Activated CD4-positive, alpha-beta memory T cell treated with anti-CD3 and anti-CD28 coated beads, Interleukin-2, amount 10 ng/mL, durations not matched to agents 7 days and 5 days (primary cell): ENCODE measurements around the gene ZNF584. TPM values are rescaled to one million over a fixed set of nuclear protein-coding genes. Genes with fewer than 3 reads are reported as not detected.

ENCODE experiments used
- CTCF ChIA-PET: fragments of 350-600 bp; sonication (Branson Sonifier 250); formaldehyde crosslinking; loops from one replicate; lab custom pipeline; 2021; ENCODE audit warnings: antibody characterized with exemption, inconsistent platforms; lab: Charles Lee
- POLR2A ChIA-PET: fragments of 350-600 bp; sonication (Branson Sonifier 250); formaldehyde crosslinking; loops from one replicate; lab custom pipeline; 2021; ENCODE audit warnings: antibody characterized with exemption; lab: Charles Lee
- DNase-seq: peaks from one replicate; pipeline ENCODE4 v3.0.0-alpha.2; 2020
- H3K27ac Mint-ChIP-seq: one replicate; pipeline ENCODE4 v1.8.0; 2021; ENCODE audit warnings: mild to moderate bottlenecking, mixed read lengths
- H3K27me3 Mint-ChIP-seq: one replicate; pipeline ENCODE4 v1.8.0; 2021; ENCODE audit warnings: mixed read lengths
- H3K36me3 Mint-ChIP-seq: one replicate; pipeline ENCODE4 v1.8.0; 2021; ENCODE audit warnings: low read depth, mixed read lengths
- H3K4me1 Mint-ChIP-seq: one replicate; pipeline ENCODE4 v1.8.0; 2021; ENCODE audit warnings: mixed read lengths
- H3K4me3 Mint-ChIP-seq: one replicate; pipeline ENCODE4 v1.8.0; 2021; ENCODE audit warnings: mild to moderate bottlenecking, mixed read lengths
- H3K9me3 Mint-ChIP-seq: one replicate; pipeline ENCODE4 v1.8.0; 2021; ENCODE audit warnings: mixed read lengths
- total RNA-seq, 2 experiments: library from RNA; stranded (reverse); gene quantifications; one replicate each; pipeline ENCODE4 v1.2.3, GENCODE V29; 2021

Gene ZNF584
- total RNA-seq, 2 experiments from 2014 or later = 5.2 to 5.5 TPM

GRCh38 chr19:58379246-58379645 lies 29.2 kb upstream of the ZNF584 start:
- CTCF ChIA-PET = interaction anchor here (0.9 to 1.2 kb wide), 2 partner anchors 17 to 135 kb away, joined by 3 to 5 read pairs; partner anchors contain the start of gene ZNF497
- H3K4me3 Mint-ChIP-seq = peak overlapping the region; percentile 84
- POLR2A ChIA-PET = interaction anchor here (0.8 to 1.4 kb wide), 4 partner anchors 9 to 196 kb away, joined by 3 to 6 read pairs (median 4); partner anchors contain the start of genes ZNF274 and ZSCAN22
- no peaks in the 10 kb centered on the region for H3K36me3 Mint-ChIP-seq
- H3K4me1 Mint-ChIP-seq = peaks cover 27% of the 10 kb centered on the region
- no peaks in the 10 kb centered on the region for H3K9me3 Mint-ChIP-seq
- no peaks in the 10 kb centered on the region for H3K27me3 Mint-ChIP-seq
- H3K27ac Mint-ChIP-seq = peak overlapping the region; percentile 84
- no peak for DNase-seq

DNA sequence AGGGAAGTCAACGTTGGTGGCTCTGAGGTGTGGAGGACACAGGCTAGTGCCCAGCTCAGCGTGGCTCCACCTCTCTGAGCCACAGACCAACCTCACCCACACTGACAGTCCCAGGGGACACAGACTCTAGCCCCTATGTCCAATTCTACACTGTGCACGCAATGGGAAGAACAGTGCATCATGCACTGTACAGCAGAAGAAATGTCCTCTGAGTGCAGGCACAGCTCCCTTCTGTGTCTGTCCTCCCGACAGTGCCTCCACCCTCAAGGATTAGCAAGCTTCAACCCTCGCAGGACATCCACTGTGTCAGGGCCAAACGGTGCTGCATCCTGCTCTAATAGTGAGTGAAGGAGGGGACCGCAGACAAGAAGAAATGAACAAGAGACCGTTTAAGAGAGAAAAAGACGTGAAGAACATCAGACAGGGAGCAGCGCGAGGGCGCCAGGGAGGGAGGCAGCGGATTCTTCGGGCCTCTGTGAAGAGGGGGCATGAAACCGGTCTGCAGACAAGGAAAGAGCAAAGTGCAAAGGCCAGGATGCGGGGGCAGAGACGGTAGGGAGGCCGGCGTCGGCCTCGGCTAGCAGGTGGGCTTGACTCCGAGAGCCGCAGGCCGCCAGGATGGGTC lies 28.3 kb upstream of the ZNF584 start:
- ChIA-PET CTCF (interaction anchor here (0.9 to 1.2 kb wide), 2 partner anchors 18 to 134 kb away, joined by 3 to 5 read pairs; partner anchors contain the start of gene ZNF497), POLR2A (interaction anchor here (0.8 to 1.4 kb wide), 6 partner anchors 10 to 197 kb away, joined by 3 to 6 read pairs (median 4); partner anchors contain the start of genes ZNF274, ZNF497, ZNF544 and ZSCAN22)
- Mint-ChIP-seq H3K27ac (peak overlapping the region; percentile 84), H3K36me3 (no peaks in the 10 kb centered on the region), H3K27me3 (no peaks in the 10 kb centered on the region), H3K9me3 (no peaks in the 10 kb centered on the region), H3K4me3 (peak overlapping the region; percentile 84), H3K4me1 (peaks cover 27% of the 10 kb centered on the region)
- DNase-seq = no peak

DNA sequence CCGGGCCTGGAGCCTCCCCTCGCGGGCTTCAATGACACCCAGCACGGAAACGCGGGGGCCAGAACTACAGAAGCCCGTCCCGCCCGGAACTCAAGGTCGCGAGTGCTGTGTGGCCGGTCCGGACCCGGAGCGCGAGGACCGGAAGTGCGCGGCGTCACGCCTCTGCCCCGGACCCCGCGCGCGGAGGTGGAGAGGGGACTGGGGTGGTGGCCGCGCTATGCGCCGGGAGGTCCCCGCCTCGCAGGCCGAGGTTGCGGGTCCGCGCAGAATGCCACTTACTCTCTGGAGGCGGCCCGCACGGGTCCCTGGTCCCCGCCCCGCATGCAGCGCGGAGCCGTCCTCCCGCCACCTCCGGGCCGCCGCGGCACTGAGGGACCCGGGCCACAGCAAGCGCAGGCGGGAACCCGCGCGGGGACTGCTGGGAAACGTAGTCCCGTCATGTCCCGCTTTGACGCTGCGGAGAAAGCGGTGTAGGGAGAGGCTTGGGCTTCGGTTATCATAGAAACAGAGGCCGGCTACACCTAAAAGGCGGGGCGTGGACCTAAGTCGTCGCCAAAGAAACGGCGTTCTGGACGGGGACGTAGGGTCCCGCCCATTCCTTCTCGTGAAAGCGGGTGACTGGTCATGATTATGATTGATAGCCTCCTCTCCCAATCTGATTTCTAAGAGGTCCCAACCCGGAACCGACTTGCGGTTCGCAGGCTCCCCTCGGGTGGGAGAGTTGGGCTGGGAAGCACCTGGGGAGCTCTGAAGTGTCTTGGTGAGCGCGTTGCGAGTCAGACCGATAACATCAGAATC lies 27.6 kb upstream of the ZNF584 start, which contains the start of gene ZNF837:
Gene ZNF837, minus strand, starts transcription at position 369 of the 798 bp plus-strand sequence. CDS start 11,698 bp downstream, outside the sequence.
- Mint-ChIP-seq H3K4me1 (peaks cover 33% of the 10 kb centered on the region), H3K27ac (peak within 1 kb of the TSS; percentile 84), H3K9me3 (no peaks in the 10 kb centered on the region), H3K4me3 (peak within 1 kb of the TSS; percentile 84), H3K36me3 (no peaks in the 10 kb centered on the region), H3K27me3 (no peaks in the 10 kb centered on the region)
- POLR2A ChIA-PET = interaction anchor here (1.0 to 1.4 kb wide), 8 partner anchors 18 to 198 kb away, joined by 3 to 9 read pairs (median 4); partner anchors contain the start of genes ZBTB45, ZNF274, ZNF497 and ZSCAN22
- DNase-seq = peak; percentile 99
- CTCF ChIA-PET = interaction anchor here (0.9 to 1.5 kb wide), 2 partner anchors 133 to 139 kb away, joined by 3 to 4 read pairs; partner anchors contain the start of gene ZBTB45

DNA sequence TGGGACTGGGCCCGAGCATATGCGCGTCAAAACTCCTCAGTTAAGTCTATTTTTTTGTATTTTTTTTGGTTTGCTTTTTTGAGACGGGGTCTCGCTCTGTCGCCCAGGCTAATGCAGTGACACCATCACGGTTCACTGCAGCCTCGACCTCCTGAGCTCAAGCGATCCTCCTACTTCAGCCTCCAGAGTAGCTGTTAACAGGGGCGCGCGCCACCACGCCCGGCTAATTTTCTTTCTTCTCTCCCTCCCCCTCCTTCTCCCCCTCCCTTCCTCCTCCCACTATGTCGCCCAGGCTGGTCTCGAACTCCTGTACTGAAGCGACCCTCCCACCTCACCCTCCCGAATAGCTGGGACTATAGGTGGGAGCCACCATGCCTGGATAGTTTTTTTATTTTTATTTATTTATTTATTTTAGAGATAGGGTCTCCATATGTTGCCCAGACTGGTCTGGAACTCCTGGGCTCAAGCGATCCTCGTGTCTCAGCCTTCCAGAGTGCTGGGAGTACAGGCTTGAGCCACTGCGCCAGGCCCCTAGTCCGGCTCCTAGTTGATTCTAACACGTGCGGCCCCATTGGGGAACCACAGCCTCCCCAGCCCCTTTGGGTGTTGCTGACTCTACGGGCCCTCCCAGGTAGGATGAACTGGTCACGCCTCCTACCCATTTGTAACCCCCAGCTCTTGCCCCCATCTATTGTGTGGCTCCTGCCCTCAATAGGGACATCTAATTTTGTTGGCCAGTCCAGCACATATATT lies 26.8 kb upstream of the ZNF584 start:
- ChIA-PET POLR2A (interaction anchor here (1.0 to 1.4 kb wide), 5 partner anchors 19 to 199 kb away, joined by 3 to 9 read pairs (median 4); partner anchors contain the start of genes ZBTB45, ZNF274, ZNF497 and ZSCAN22), CTCF (interaction anchor here (0.9 to 1.5 kb wide), 3 partner anchors 27 to 139 kb away, joined by 3 to 4 read pairs (median 3); partner anchors contain the start of genes ZBTB45 and ZNF584)
- Mint-ChIP-seq H3K27ac (peak overlapping the region; percentile 84), H3K27me3 (no peaks in the 10 kb centered on the region), H3K4me3 (peak overlapping the region; percentile 84), H3K9me3 (no peaks in the 10 kb centered on the region), H3K36me3 (no peaks in the 10 kb centered on the region), H3K4me1 (peaks cover 36% of the 10 kb centered on the region)
- no peak for DNase-seq

DNA sequence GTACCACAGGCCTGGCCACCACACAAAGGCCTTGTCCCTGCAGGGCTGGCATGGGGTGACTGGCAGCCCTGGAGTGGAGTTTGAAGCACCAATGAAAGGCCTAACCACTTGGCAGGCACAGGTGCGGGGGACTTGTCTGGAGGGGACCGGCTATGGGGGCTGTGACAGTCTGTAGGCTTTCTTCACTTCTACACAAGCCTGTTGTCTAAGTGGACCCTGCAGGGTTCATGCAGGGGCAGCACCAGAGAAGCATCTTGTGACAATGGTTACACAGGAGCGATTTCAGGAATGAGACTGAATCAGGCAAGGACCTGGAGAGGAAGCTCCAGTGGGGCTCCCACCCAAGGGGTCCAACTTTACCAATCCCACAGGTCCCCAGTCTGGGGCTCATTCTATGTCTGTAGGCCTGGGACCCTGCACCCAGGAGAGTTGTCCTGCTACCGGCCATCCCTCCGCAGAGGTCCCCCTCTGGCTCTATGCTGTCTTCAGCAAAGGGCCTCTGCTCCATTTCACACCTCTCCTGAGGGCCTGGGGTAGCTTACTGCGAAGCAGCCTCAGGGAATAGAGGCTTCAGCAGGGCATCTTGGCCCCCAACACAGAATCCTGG lies 25.3 kb upstream of the ZNF584 start:
- H3K9me3 Mint-ChIP-seq = no peaks in the 10 kb centered on the region
- H3K4me1 Mint-ChIP-seq = peaks cover 43% of the 10 kb centered on the region
- H3K27me3 Mint-ChIP-seq = no peaks in the 10 kb centered on the region
- DNase-seq = no peak
- CTCF ChIA-PET = no interaction called here
- H3K4me3 Mint-ChIP-seq = peak overlapping the region; percentile 44
- POLR2A ChIA-PET = interaction anchor here (1.6 kb wide), 1 partner anchor 106 kb away, joined by 3 read pairs; no protein-coding TSS in a partner anchor
- peaks cover 13% of the 10 kb centered on the region for H3K36me3 Mint-ChIP-seq
- H3K27ac Mint-ChIP-seq = no peak overlapping the region

- Mint-ChIP-seq H3K27me3 (no peaks in the 10 kb centered on the region), H3K4me1 (peaks cover 44% of the 10 kb centered on the region), H3K9me3 (no peaks in the 10 kb centered on the region), H3K4me3 (peak overlapping the region; percentile 95), H3K36me3 (peaks cover 31% of the 10 kb centered on the region), H3K27ac (peak overlapping the region; percentile 96)
- CTCF ChIA-PET = no interaction called here
- DNase-seq = no peak
- POLR2A ChIA-PET = interaction anchor here (0.7 to 2.9 kb wide), 4 partner anchors 22 to 80 kb away, joined by 3 to 15 read pairs (median 4); partner anchors contain the start of genes ZNF497 and ZNF584
These were observed 23.0 kb upstream of the ZNF584 start for GRCh38 chr19:58385313-58385890.

GRCh38 chr19:58385891-58386575 lies 22.4 kb upstream of the ZNF584 start:
- peak; percentile 28 for DNase-seq
- Mint-ChIP-seq H3K9me3 (no peaks in the 10 kb centered on the region), H3K4me3 (peak overlapping the region; percentile 95), H3K36me3 (peaks cover 36% of the 10 kb centered on the region), H3K27ac (peak overlapping the region; percentile 96), H3K4me1 (peaks cover 50% of the 10 kb centered on the region), H3K27me3 (no peaks in the 10 kb centered on the region)
- ChIA-PET CTCF (no interaction called here), POLR2A (interaction anchor here (0.7 to 2.9 kb wide), 10 partner anchors 10 to 169 kb away, joined by 3 to 15 read pairs (median 4); partner anchors contain the start of genes CHMP2A, RNF225, ZNF497 and ZNF584)

DNA sequence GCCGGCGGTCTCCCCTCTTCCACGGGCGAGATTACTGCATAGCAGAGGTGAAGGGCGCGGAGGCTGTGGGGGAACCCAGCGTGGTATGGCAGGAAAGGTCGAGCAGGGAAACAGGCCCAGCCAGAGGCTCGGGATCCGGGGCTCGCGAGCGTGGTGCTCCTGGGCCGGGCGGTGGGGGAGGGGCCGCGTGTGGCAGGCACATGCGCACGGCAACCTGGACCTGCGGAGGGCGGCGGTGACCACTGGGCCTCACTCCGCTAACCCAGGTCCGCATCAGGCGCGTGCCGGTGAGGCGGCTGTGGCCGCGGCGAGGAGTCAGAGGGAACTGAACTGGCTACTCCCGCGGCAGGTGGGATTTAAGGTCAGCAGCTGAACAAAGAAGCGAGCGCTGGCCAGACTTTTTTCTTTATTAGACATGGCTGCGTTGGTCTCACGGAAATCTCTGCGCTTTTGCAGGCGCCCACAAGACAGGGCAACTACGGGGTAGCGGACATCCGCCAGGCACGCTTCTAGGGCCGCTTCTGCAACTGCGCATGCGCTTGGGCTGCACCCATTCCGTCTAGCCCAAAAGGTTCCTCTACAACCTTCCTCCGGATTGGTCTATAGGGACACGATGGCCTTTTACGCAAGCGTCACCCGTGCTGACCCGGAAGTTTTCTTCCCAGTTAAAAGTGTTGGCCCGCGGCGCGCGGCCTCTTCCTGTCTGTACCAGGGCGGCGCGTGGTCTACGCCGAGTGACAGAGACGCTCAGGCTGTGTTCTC lies 21.7 kb upstream of the ZNF584 start, which contains the start of gene RPS5:
Gene RPS5, plus strand, starts transcription at position 694 of the 762 bp plus-strand sequence. CDS start 869 bp downstream, outside the sequence.
- CTCF ChIA-PET = no interaction called here

GRCh38 chr19:58387338-58388174 lies 20.9 kb upstream of the ZNF584 start:
- Mint-ChIP-seq H3K4me1 (peaks cover 42% of the 10 kb centered on the region), H3K9me3 (no peaks in the 10 kb centered on the region), H3K27ac (peak overlapping the region; percentile 96), H3K4me3 (peak overlapping the region; percentile 95), H3K36me3 (peaks cover 43% of the 10 kb centered on the region), H3K27me3 (no peaks in the 10 kb centered on the region)
- CTCF ChIA-PET = interaction anchor here (1.6 kb wide), 1 partner anchor 25 kb away, joined by 3 read pairs; the partner anchor contains the start of gene ZNF497
- DNase-seq = no peak
- POLR2A ChIA-PET = interaction anchor here (0.6 to 2.9 kb wide), 9 partner anchors 8 to 204 kb away, joined by 3 to 15 read pairs (median 6); partner anchors contain the start of genes RNF225, ZBTB45, ZNF274 and ZNF324B

More for the DNA sequence above, 21.7 kb upstream of the ZNF584 start, which contains the start of gene RPS5:
- Mint-ChIP-seq H3K4me3 (peak within 1 kb of the TSS; percentile 95), H3K4me1 (peaks cover 46% of the 10 kb centered on the region), H3K9me3 (no peaks in the 10 kb centered on the region), H3K27me3 (no peaks in the 10 kb centered on the region), H3K27ac (peak within 1 kb of the TSS; percentile 96), H3K36me3 (peaks cover 38% of the 10 kb centered on the region)
- POLR2A ChIA-PET = interaction anchor here (0.9 to 2.9 kb wide), 10 partner anchors 9 to 204 kb away, joined by 3 to 15 read pairs (median 6); partner anchors contain the start of genes CHMP2A, RNF225, ZBTB45 and ZNF274
- DNase-seq = peak; percentile 96
